OCI-M2 (cell line): ENCODE results near the gene SLC2A8.

Experiments
- DNase-seq: peaks from one replicate; lab custom pipeline; 2025; ENCODE audit not compliant: unreplicated experiment; lab: John Stamatoyannopoulos, UW

The SLC2A8 gene

DNA sequence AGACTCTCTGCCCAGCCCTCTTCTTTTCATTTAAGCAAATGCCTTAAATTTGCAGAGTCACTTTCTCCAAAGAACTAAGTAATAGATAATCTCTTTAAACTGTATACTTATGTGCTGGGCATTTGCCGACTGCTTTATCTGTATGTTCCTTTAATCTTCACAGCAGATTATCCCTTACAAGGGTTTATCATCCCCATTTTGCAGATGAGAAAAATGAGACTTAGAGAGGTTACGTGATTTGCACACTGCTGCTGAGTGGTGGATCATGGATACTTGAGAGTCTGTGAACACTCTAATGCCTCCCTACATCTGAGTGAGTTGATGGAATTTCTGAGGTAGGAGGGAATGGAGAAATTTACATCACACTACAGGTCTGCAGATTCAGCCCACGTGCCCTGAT lies 31.4 kb downstream of the SLC2A8 start:
- no peak for DNase-seq

DNA sequence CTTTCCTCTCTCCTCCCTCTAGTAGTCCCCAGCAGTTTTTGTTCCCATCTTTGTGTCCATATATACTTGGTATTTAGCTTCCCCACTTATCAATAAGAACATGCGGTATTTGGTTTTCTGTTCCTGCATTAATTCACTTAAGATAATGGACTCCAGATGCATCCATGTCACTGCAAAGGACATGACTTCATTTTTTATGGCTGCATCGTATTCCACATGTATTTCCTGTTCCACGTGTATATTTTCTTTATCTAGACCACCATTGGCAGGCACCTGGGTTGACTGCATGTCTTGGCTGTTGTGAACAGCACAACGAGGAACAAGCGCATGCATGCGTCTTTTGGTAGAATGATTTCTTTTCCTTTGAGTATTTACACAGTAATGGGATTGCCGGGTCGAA lies 33.4 kb downstream of the SLC2A8 start:
- DNase-seq = no peak

DNA sequence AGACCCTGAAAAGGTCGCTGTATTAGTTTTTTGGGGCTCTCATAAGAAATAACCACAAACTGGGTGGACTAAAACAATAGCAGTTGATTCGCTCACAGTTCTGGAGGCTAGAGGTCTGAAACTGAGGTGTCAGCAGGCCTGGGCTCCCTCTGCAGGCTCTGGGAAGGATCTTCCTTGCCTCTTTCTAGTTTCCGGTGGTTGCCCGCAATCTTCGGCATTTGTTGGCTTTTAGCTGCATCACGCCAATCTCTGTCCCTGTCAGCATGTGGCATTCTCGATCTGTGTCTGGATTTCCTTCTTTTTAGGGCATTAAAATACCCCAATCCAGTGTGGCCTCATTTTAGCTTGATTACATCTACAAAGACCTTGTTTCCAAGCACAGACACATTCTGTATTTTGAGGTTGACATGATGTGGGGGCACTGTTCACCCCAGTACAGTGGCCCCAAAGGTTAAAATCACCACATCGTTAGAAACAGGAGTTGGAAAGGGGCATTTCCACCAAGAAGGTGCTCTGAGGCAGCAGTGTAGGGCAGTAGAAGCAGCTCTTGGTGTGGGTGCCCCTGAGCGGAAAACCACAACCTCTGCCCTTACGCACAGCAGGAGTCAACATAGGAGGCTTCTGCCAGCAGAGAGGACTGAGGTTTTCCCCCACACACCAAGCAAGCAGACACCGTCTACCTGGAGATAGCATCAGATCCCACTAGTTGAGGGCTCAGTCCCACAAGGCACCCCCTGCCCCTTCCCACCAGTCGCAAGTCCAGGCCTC lies 40.7 kb downstream of the SLC2A8 start:
- DNase-seq = no peak

DNA sequence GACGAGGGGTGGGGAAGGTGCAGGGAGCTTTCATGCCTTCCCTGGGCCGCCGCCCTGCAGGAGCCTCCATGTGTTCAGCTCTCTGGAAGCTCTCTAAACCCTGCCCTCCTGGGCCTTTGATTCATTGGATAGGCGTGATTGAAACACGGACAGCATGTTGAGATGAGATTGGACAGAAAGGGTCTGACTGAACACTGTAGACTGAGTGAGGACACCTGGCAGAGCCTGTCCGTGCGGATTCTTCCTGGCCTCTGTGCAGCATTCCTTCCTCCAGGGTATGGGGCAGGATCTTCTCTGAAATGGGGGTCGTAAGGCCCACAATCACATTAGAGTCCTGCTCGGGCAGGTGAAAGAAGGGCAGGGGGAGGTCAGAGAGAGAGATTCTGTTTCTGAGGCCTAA lies 41.4 kb downstream of the SLC2A8 start:
- no peak for DNase-seq

DNA sequence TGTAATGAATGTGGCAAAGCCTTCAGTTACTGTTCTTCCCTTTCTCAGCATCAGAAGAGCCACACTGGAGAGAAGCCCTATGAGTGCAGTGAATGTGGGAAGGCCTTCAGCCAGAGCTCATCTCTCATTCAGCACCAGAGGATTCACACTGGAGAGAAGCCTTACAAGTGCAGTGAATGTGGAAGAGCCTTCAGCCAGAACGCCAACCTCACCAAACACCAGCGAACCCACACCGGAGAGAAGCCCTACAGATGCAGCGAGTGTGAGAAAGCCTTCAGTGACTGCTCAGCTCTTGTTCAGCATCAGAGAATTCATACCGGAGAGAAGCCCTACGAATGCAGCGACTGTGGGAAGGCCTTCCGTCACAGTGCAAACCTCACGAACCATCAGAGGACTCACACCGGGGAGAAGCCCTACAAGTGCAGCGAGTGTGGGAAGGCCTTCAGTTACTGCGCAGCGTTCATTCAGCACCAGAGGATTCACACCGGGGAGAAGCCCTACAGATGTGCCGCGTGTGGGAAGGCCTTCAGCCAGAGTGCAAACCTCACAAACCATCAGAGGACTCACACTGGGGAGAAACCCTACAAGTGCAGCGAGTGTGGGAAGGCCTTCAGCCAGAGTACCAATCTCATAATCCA lies 47.4 kb downstream of the SLC2A8 start:
- no peak for DNase-seq

- no peak for DNase-seq
Observed at GRCh38 chr9:127444921-127445850, 48.2 kb downstream of the SLC2A8 start.

GRCh38 chr9:127445851-127446712 lies 49.1 kb downstream of the SLC2A8 start:
- no peak for DNase-seq

- no peak for DNase-seq
Observed at GRCh38 chr9:127446713-127447415, 49.9 kb downstream of the SLC2A8 start.

- no peak for DNase-seq
Observed at GRCh38 chr9:127447416-127448111, 50.6 kb downstream of the SLC2A8 start.

DNA sequence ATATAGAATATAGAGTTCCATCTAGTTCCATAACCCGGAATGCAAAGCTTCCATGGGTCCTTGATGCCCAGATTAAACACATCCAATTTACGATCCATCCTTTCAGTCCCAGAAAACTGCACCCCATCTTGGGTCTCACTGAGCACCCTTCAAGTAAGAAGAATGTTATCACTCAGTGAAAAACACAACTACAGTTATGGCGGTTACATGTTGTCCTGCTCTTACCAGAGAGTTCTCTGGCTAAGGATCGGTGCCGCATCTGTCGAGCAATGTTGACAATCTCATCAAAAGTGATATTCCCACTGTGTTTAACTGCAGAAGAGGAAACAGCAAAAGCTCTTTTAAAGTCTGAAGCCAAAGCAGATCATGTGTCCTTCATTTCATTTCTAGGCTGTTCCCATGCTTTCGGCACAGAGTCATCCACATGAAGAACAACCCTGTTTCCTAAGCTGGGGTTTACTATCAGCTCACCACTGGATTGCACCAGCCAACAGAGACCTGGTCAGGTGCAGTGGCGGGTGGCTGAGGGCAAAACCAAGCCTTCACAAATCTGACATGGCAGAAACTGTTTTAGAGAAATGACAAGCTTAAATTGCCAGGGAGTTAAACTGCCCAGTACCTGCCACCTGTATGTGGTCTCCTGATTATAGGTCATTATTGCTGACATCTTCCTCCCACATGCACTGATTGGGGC lies 51.3 kb downstream of the SLC2A8 start:
- DNase-seq = no peak

DNA sequence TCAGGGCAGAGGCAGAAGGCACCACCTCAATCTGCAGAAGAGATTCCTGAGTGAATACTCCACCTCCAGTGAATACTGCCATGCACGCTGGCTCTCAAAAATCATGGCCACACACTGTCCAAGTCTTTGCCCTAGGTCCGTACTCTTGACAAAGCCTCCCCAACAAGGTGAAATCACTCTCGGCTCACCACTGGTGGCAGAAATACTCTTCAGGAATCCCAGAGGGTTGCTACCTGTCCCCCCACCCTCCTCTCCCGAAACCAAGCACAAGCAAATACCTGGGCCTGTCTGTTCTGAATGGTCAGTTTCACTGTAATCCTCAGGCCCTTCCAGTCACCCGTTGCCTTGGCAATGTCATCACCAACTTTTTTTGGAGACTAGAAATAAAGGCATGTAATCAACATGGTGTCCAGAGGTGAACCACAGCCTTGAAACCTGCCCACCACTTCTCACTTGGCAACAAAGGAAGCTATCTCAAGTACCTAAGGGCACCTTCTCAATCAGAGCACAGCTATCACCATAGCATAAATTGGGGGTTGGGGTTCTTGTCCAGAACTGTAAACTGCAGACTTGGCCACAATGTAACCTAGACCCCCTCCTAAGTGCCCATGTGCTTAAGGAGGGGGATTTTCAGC lies 52.5 kb downstream of the SLC2A8 start:
- no peak for DNase-seq

GRCh38 chr9:127450243-127450760 lies 53.3 kb downstream of the SLC2A8 start:
- DNase-seq = no peak

GRCh38 chr9:127450830-127451607 lies 54.0 kb downstream of the SLC2A8 start, which contains the start of the genes LRSAM1 and RPL12:
Gene LRSAM1, plus strand, starts transcription at chr9:127451510. Its CDS starts 3,018 bp downstream, at chr9:127454528.
Gene RPL12, minus strand, starts transcription at chr9:127451406. Its CDS starts 89 bp downstream, at chr9:127451317.
- peak; percentile 77 for DNase-seq

DNA sequence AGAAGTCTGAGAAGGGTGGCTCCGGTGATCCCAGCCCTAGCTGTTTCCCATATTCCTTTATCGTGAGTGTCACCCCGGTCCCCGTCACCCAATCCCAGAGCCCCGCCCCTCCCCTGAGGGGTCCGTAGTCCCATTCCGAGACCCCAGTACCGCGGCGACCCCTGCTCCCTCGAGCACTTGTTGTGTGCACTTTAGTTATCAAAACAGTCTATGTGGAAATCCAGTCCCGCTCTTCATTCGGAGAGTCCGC lies 54.6 kb downstream of the SLC2A8 start:
- DNase-seq = no peak

- no peak for DNase-seq
Observed at GRCh38 chr9:127451858-127452656, 55.1 kb downstream of the SLC2A8 start.

GRCh38 chr9:127452691-127453090 lies 55.7 kb downstream of the SLC2A8 start:
- no peak for DNase-seq
